ENCODE results near the gene BTBD9.

BTBD9 gene

GRCh38 chr6:38209371-38210260 lies 430.1 kb downstream of the BTBD9 start:
- TF ChIP-seq CTCF (IDR thresholded peaks at IDR 0.05; ENCODE audit: low read depth, low read length, poor library complexity, severe bottlenecking): no peak
- TF ChIP-seq EZH2phosphoT487 (IDR thresholded peaks at IDR 0.05; ENCODE audit: borderline replicate concordance, low read length): no peak
- no peaks in the 10 kb centered on the region for H3K9me2 ChIP-seq (replicated peaks; ENCODE audit: control insufficient read depth, low read length)
- no peak overlapping the region for H3K4me3 ChIP-seq (ENCODE audit: low read length)
- H3K36me3 ChIP-seq (ENCODE audit: control insufficient read depth, low read length): no peaks in the 10 kb centered on the region
- no peaks in the 10 kb centered on the region for H3K9me3 ChIP-seq (ENCODE audit: control insufficient read depth, insufficient read depth, low read length)
- H3K4me2 ChIP-seq (ENCODE audit: low read length): no peak overlapping the region
- no peaks in the 10 kb centered on the region for H4K20me1 ChIP-seq (ENCODE audit: control insufficient read depth, insufficient read depth, low read depth, low read length)
- no peak overlapping the region for H3K27ac ChIP-seq (ENCODE audit: low read depth, low read length)
- H3K79me2 ChIP-seq (ENCODE audit: control insufficient read depth, low read length): no peaks in the 10 kb centered on the region
- H3K4me1 ChIP-seq (ENCODE audit: control insufficient read depth, low read length): no peaks in the 10 kb centered on the region
- H3K27me3 ChIP-seq (ENCODE audit: control insufficient read depth, low read length): no peaks in the 10 kb centered on the region
- H3F3A ChIP-seq (ENCODE audit: control insufficient read depth, insufficient read depth): no peaks in the 10 kb centered on the region

- no peak overlapping the region for H3K4me3 ChIP-seq (ENCODE audit: low read length)
- no peaks in the 10 kb centered on the region for H3K9me3 ChIP-seq (ENCODE audit: control insufficient read depth, insufficient read depth, low read length)
- H3F3A ChIP-seq (ENCODE audit: control insufficient read depth, insufficient read depth): no peaks in the 10 kb centered on the region
- H3K27me3 ChIP-seq (ENCODE audit: control insufficient read depth, low read length): no peaks in the 10 kb centered on the region
- H3K4me2 ChIP-seq (ENCODE audit: low read length): no peak overlapping the region
- H3K36me3 ChIP-seq (ENCODE audit: control insufficient read depth, low read length): no peaks in the 10 kb centered on the region
- H3K27ac ChIP-seq (ENCODE audit: low read depth, low read length): no peak overlapping the region
- H3K9me2 ChIP-seq (replicated peaks; ENCODE audit: control insufficient read depth, low read length): no peaks in the 10 kb centered on the region
- H3K79me2 ChIP-seq (ENCODE audit: control insufficient read depth, low read length): no peaks in the 10 kb centered on the region
- TF ChIP-seq EZH2phosphoT487 (IDR thresholded peaks at IDR 0.05; ENCODE audit: borderline replicate concordance, low read length) (no peak), CTCF (IDR thresholded peaks at IDR 0.05; ENCODE audit: low read depth, low read length, poor library complexity, severe bottlenecking) (no peak)
- no peaks in the 10 kb centered on the region for H3K4me1 ChIP-seq (ENCODE audit: control insufficient read depth, low read length)
- no peaks in the 10 kb centered on the region for H4K20me1 ChIP-seq (ENCODE audit: control insufficient read depth, insufficient read depth, low read depth, low read length)
Observed at GRCh38 chr6:38208028-38208427, 431.7 kb downstream of the BTBD9 start.

GRCh38 chr6:38207375-38207774 lies 432.4 kb downstream of the BTBD9 start:
- H3F3A ChIP-seq (ENCODE audit: control insufficient read depth, insufficient read depth): no peaks in the 10 kb centered on the region
- no peaks in the 10 kb centered on the region for H3K79me2 ChIP-seq (ENCODE audit: control insufficient read depth, low read length)
- H3K27ac ChIP-seq (ENCODE audit: low read depth, low read length): no peak overlapping the region
- TF ChIP-seq EZH2phosphoT487 (IDR thresholded peaks at IDR 0.05; ENCODE audit: borderline replicate concordance, low read length): no peak
- TF ChIP-seq CTCF (IDR thresholded peaks at IDR 0.05; ENCODE audit: low read depth, low read length, poor library complexity, severe bottlenecking): no peak
- no peaks in the 10 kb centered on the region for H4K20me1 ChIP-seq (ENCODE audit: control insufficient read depth, insufficient read depth, low read depth, low read length)
- no peak overlapping the region for H3K4me3 ChIP-seq (ENCODE audit: low read length)
- no peaks in the 10 kb centered on the region for H3K36me3 ChIP-seq (ENCODE audit: control insufficient read depth, low read length)
- no peaks in the 10 kb centered on the region for H3K9me3 ChIP-seq (ENCODE audit: control insufficient read depth, insufficient read depth, low read length)
- no peaks in the 10 kb centered on the region for H3K27me3 ChIP-seq (ENCODE audit: control insufficient read depth, low read length)
- no peaks in the 10 kb centered on the region for H3K9me2 ChIP-seq (replicated peaks; ENCODE audit: control insufficient read depth, low read length)
- H3K4me1 ChIP-seq (ENCODE audit: control insufficient read depth, low read length): no peaks in the 10 kb centered on the region
- H3K4me2 ChIP-seq (ENCODE audit: low read length): no peak overlapping the region

Data from DOHH2 (cell line).